22Rv1 (cell line): ENCODE measurements around the gene CSPG4.

Source experiments
- CTCF ChIP-seq: fragments of 450-650 bp; IDR thresholded peaks from 2 replicates; pipeline ENCODE4 v1.5.1; 2017; ENCODE audit warnings: mild to moderate bottlenecking
- ZFX ChIP-seq: fragments of 450-650 bp; IDR thresholded peaks from 2 replicates; pipeline ENCODE4 v1.6.1; 2017; ENCODE audit warnings: antibody characterized with exemption, borderline replicate concordance

GRCh38 chr15:75731248-75732151 is 18.9 kb upstream of the CSPG4 start:
- TF ChIP-seq CTCF (no peak), ZFX (no peak)
